Hepatic stellate cell (primary cell): ENCODE results near the gene INPP4B.
"Not testable (repeated sequence)": the region's sequence is repeated elsewhere in the genome, so short reads cannot be mapped to it uniquely, and the experiment has no call there.

Experiments used
- DNase-seq: peaks from one replicate; pipeline ENCODE4 v3.0.0; 2011; ENCODE audit warnings: low spot score

Gene INPP4B

GRCh38 chr4:142407596-142407995 lies 438.5 kb downstream of the INPP4B start:
- no peak for DNase-seq

- no peak for DNase-seq
These were observed 439.1 kb downstream of the INPP4B start for GRCh38 chr4:142406917-142407501.

GRCh38 chr4:142406499-142406835 lies 439.6 kb downstream of the INPP4B start:
- no peak for DNase-seq

- no peak for DNase-seq
These were observed 440.2 kb downstream of the INPP4B start for GRCh38 chr4:142405695-142406498.

GRCh38 chr4:142405021-142405694 lies 440.9 kb downstream of the INPP4B start:
- DNase-seq, result no peak

- no peak for DNase-seq
These were observed 441.9 kb downstream of the INPP4B start for GRCh38 chr4:142404191-142404611.

- no peak for DNase-seq
These were observed 443.2 kb downstream of the INPP4B start for GRCh38 chr4:142402900-142403299.

- DNase-seq, result no peak
These were observed 443.9 kb downstream of the INPP4B start for GRCh38 chr4:142402156-142402555.

- DNase-seq, result not testable (repeated sequence)
These were observed 448.6 kb downstream of the INPP4B start for GRCh38 chr4:142397364-142397991.

- DNase-seq, result no peak
These were observed 449.8 kb downstream of the INPP4B start for GRCh38 chr4:142396279-142396678.

GRCh38 chr4:142393127-142393526 lies 453.0 kb downstream of the INPP4B start:
- DNase-seq, result no peak

GRCh38 chr4:142386856-142387255 lies 459.2 kb downstream of the INPP4B start:
- no peak for DNase-seq

GRCh38 chr4:142386449-142386848 lies 459.7 kb downstream of the INPP4B start:
- no peak for DNase-seq

- DNase-seq, result no peak
These were observed 462.2 kb downstream of the INPP4B start for GRCh38 chr4:142383800-142384470.

GRCh38 chr4:142383354-142383753 lies 462.7 kb downstream of the INPP4B start:
- no peak for DNase-seq

- DNase-seq, result no peak
These were observed 466.0 kb downstream of the INPP4B start for GRCh38 chr4:142380052-142380602.

GRCh38 chr4:142379277-142380051 lies 466.6 kb downstream of the INPP4B start:
- DNase-seq, result peak; percentile 28

GRCh38 chr4:142378179-142378578 lies 467.9 kb downstream of the INPP4B start:
- DNase-seq, result no peak

- DNase-seq, result no peak
These were observed 468.6 kb downstream of the INPP4B start for GRCh38 chr4:142377342-142378091.

- DNase-seq, result no peak
These were observed 469.9 kb downstream of the INPP4B start for GRCh38 chr4:142376204-142376603.
